AG09309 (cell line): Measurements from ENCODE around the gene KIF18B.

ENCODE experiments used
- DNase-seq: peaks from one replicate; pipeline ENCODE4 v3.0.0-alpha.2; 2010; ENCODE audit warnings: low read depth
- H3K4me3 ChIP-seq: 2 replicates; pipeline ENCODE4 v1.5.1; 2011; ENCODE audit warnings: mild to moderate bottlenecking, low read depth, low read length, moderate library complexity; ENCODE audit not compliant: control insufficient read depth
- CTCF ChIP-seq: IDR thresholded peaks from 2 replicates; pipeline ENCODE4 v1.5.1; 2011; ENCODE audit warnings: mild to moderate bottlenecking, low read depth, low read length, inconsistent platforms; ENCODE audit not compliant: insufficient read depth, control insufficient read depth; ENCODE audit errors: missing control alignments

KIF18B gene

GRCh38 chr17:44910231-44911106, 37.1 kb downstream of the KIF18B start:
- TF ChIP-seq CTCF = no peak
- H3K4me3 ChIP-seq = no peak overlapping the region
- DNase-seq = no peak

GRCh38 chr17:44909681-44910144, 37.9 kb downstream of the KIF18B start:
- H3K4me3 ChIP-seq = no peak overlapping the region
- TF ChIP-seq CTCF = no peak
- DNase-seq = peak; percentile 33

GRCh38 chr17:44908761-44909326, 38.7 kb downstream of the KIF18B start:
- no peak overlapping the region for H3K4me3 ChIP-seq
- no peak for TF ChIP-seq CTCF
- DNase-seq = no peak

- DNase-seq = no peak
- no peak overlapping the region for H3K4me3 ChIP-seq
- TF ChIP-seq CTCF = no peak
These were observed 39.7 kb downstream of the KIF18B start for GRCh38 chr17:44907729-44908470.

- no peak overlapping the region for H3K4me3 ChIP-seq
- DNase-seq = no peak
- no peak for TF ChIP-seq CTCF
These were observed 40.5 kb downstream of the KIF18B start for GRCh38 chr17:44906763-44907728.
